GM12878 (cell line): Measurements from ENCODE around the gene TMEM266. TPM values are rescaled to one million over a fixed set of nuclear protein-coding genes. Genes with fewer than 3 reads are reported as not detected.
A peak's percentile ranks its signal among the peaks of the same experiment; 100 is the strongest.

ENCODE experiments used
- ATAC-seq: fragments of 200-7000 bp; cut with Tn5 transposase; 3 replicates; pipeline ENCODE4 v1.9.1; 2020; ENCODE audit warnings: mild to moderate bottlenecking, moderate library complexity
- BruUV-seq: library from RNA; stranded (reverse); fragments of 400-500 nt; replicated peaks from 2 replicates; lab custom pipeline; 2021; lab: Mats Ljungman, UMichigan
- CTCF ChIA-PET: fragments of 300-600 bp; sonication (Branson Sonifier 250); formaldehyde crosslinking; extraction: SDS; loops from one replicate; lab custom pipeline; 2021; ENCODE audit warnings: inconsistent platforms; lab: Yijun Ruan, JAX
- POLR2A ChIA-PET: fragments of 350-600 bp; formaldehyde crosslinking; extraction: SDS; loops from one replicate; lab custom pipeline; 2021; ENCODE audit warnings: inconsistent platforms; lab: Charles Lee
- RAD21 ChIA-PET: fragments of 300-600 bp; sonication (Branson Sonifier 250); formaldehyde crosslinking; loops from one replicate; lab custom pipeline; 2023; ENCODE audit warnings: antibody characterized with exemption; ENCODE audit not compliant: unreplicated experiment; lab: Charles Lee
- SMC1A ChIA-PET: fragments of 300-600 bp; sonication (Branson Sonifier 250); formaldehyde crosslinking; loops from one replicate; lab custom pipeline; 2023; ENCODE audit not compliant: unreplicated experiment, uncharacterized antibody; lab: Charles Lee
- DNase-seq: peaks from one replicate; pipeline ENCODE4 v3.0.0-alpha.2; 2011; ENCODE audit warnings: low read depth, low spot score
- FAIRE-seq: peaks from 3 replicates; lab custom pipeline; 2011; peaks lifted over from hg19 to GRCh38; lab: Jason Lieb, UNC
- H2AFZ ChIP-seq: 2 replicates; pipeline ENCODE4 v1.6.0; 2011; ENCODE audit warnings: low read depth, low read length, control low read depth; ENCODE audit not compliant: control insufficient read depth
- H3K27ac ChIP-seq: 2 replicates; pipeline ENCODE4 v1.5.1; 2011; ENCODE audit warnings: control low read depth; ENCODE audit not compliant: control insufficient read depth, insufficient read depth
- H3K27me3 ChIP-seq, 2 experiments: replicated peaks in 1 of 2; 2 replicates each; pipeline versions ENCODE4 v1.6.0 to v1.6.1; 2011; ENCODE audit warnings: low read length in 1 of 2; ENCODE audit not compliant: control insufficient read depth in 2 of 2, insufficient read depth in 2 of 2
- H3K36me3 ChIP-seq, 2 experiments: 2 replicates each; pipeline ENCODE4 v1.5.1; 2011; ENCODE audit warnings: low read length in 1 of 2; ENCODE audit not compliant: control insufficient read depth in 2 of 2, insufficient read depth in 2 of 2
- H3K4me1 ChIP-seq: 2 replicates; pipeline ENCODE4 v1.6.1; 2011; ENCODE audit warnings: mild to moderate bottlenecking, low read length, moderate library complexity, mixed read lengths; ENCODE audit not compliant: control insufficient read depth, insufficient read depth
- H3K4me2 ChIP-seq: 2 replicates; pipeline ENCODE4 v1.6.0; 2011; ENCODE audit warnings: control low read depth; ENCODE audit not compliant: control insufficient read depth, insufficient read depth
- H3K4me3 ChIP-seq: fragments of 200-600 bp; sonication (generic); 2 replicates; pipeline ENCODE4 v1.5.1; 2016
- H3K79me2 ChIP-seq: 2 replicates; pipeline ENCODE4 v1.6.0; 2011; ENCODE audit warnings: low read length; ENCODE audit not compliant: control insufficient read depth, insufficient read depth
- H3K9ac ChIP-seq: 2 replicates; pipeline ENCODE4 v1.8.0; 2011; ENCODE audit warnings: low read length, control low read depth, mixed read lengths; ENCODE audit not compliant: control insufficient read depth, insufficient read depth
- H3K9me3 ChIP-seq: replicated peaks from 3 replicates; pipeline ENCODE4 v1.5.1; 2011; ENCODE audit warnings: mild to moderate bottlenecking, low read length; ENCODE audit not compliant: control insufficient read depth, insufficient read depth
- H4K20me1 ChIP-seq: 2 replicates; pipeline ENCODE4 v1.6.0; 2011; ENCODE audit not compliant: control insufficient read depth, insufficient read depth
- CREB1 ChIP-seq: IDR thresholded peaks from 2 replicates; pipeline ENCODE4 v1.6.1; 2012; ENCODE audit warnings: low read depth, mild to moderate bottlenecking, inconsistent platforms
- DPF2 ChIP-seq: fragments of 450-650 bp; IDR thresholded peaks from 2 replicates; pipeline ENCODE4 v1.6.1; 2017; ENCODE audit warnings: mild to moderate bottlenecking
- EZH2 ChIP-seq: IDR thresholded peaks from 2 replicates; pipeline ENCODE4 v1.6.1; 2012; ENCODE audit warnings: low read depth, mild to moderate bottlenecking, control low read depth, inconsistent platforms, low read length, borderline replicate concordance; ENCODE audit not compliant: control insufficient read depth
- IKZF2 ChIP-seq, 2 experiments: fragments of 450-650 bp; IDR thresholded peaks; 2 replicates each; pipeline ENCODE4 v1.6.1; 2017; ENCODE audit warnings: mild to moderate bottlenecking in 2 of 2, moderate library complexity in 2 of 2
- JUND ChIP-seq: IDR thresholded peaks from 2 replicates; pipeline ENCODE4 v1.6.1; 2012; ENCODE audit warnings: low read depth, mild to moderate bottlenecking, low read length, improper control_type of control experiment, moderate library complexity
- SRF ChIP-seq, 2 experiments: IDR thresholded peaks; 2 replicates each; pipeline ENCODE4 v1.6.1; 2011; ENCODE audit warnings: low read depth in 2 of 2, low read length in 2 of 2, mild to moderate bottlenecking in 1 of 2, moderate library complexity in 1 of 2
- WGBS: methylation state at CpG from one replicate; pipeline ENCODE4 v1.1.6; 2016; ENCODE audit warnings: low lambda C conversion rate; ENCODE audit not compliant: insufficient replicate concordance, insufficient coverage; ENCODE audit errors: missing lambda C conversion rate; 5-methylcytosine and 5-hydroxymethylcytosine counted together
- in situ Hi-C: fragments of 300-500 bp; cut with MboI; formaldehyde crosslinking; loops from 9 replicates; pipeline ENCODE4 v1.14.3; 2018; ENCODE audit warnings: mixed read lengths
- intact Hi-C: fragments of 100-400 bp; cut with micrococcal nuclease; formaldehyde crosslinking; loops from one replicate; pipeline ENCODE4 v1.14.2; 2022; ENCODE audit not compliant: unreplicated experiment
- polyA plus RNA-seq, 11 experiments: library from polyadenylated mRNA; depleted of rRNA in 4 of 11; unstranded in 6 of 11; stranded (reverse) in 5 of 11; fragments of >200 nt; fragmentation: Nextera tagmentation in 4 of 11; fragmentation: Illumina TruSeq in 1 of 11; extraction: Ambion mirVana in 4 of 11; extraction: Trizol in 1 of 11; gene quantifications; 1 replicate in 1 of 11; 2 replicates in 10 of 11; pipeline versions ENCODE4 v1.2.1 to v1.2.3, GENCODE V29; 2011 to 2016; ENCODE audit warnings: inconsistent platforms in 2 of 11, missing spikeins in 2 of 11, low read depth in 1 of 11
- total RNA-seq, 4 experiments: library from RNA; depleted of rRNA in 3 of 4; stranded (reverse); fragments of >200 nt in 3 of 4; fragmentation: Illumina TruSeq in 1 of 4; extraction: Trizol in 1 of 4; gene quantifications; 2 replicates each; pipeline versions ENCODE4 v1.2.1 to v1.2.3, GENCODE V29; 2013 to 2021
- TF ChIP-seq, protein P1 (sequence below): fragments of 450-650 bp; IDR thresholded peaks from 2 replicates; pipeline ENCODE4 v1.6.1; 2016; ENCODE audit warnings: mild to moderate bottlenecking
- TF ChIP-seq, protein P2 (sequence below): IDR thresholded peaks from 2 replicates; pipeline ENCODE4 v1.6.1; 2012; ENCODE audit warnings: low read depth, low read length, improper control_type of control experiment

TMEM266 gene
- total and polyA plus RNA-seq, 10 of the 15 experiments (the other 5 are each of a cell fraction or from before 2014, with no cell fraction given), result 0.11 to 0.70 (median 0.39) TPM

- TF ChIP-seq, protein P1, sequence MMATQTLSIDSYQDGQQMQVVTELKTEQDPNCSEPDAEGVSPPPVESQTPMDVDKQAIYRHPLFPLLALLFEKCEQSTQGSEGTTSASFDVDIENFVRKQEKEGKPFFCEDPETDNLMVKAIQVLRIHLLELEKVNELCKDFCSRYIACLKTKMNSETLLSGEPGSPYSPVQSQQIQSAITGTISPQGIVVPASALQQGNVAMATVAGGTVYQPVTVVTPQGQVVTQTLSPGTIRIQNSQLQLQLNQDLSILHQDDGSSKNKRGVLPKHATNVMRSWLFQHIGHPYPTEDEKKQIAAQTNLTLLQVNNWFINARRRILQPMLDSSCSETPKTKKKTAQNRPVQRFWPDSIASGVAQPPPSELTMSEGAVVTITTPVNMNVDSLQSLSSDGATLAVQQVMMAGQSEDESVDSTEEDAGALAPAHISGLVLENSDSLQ, result peak; percentile 71; the same call in 1 of the 2 replicates
- no peak for TF ChIP-seq SRF (IDR thresholded peaks at IDR 0.05; ENCODE audit: low read depth in 2 of 2, low read length in 2 of 2)
- WGBS, result 15% methylated on average over 4 of the region's 4 CpGs
- DNase-seq, result no peak
- intact Hi-C loops, result no loop called here
- Histone ChIP-seq H3K36me3 (no peaks in the 10 kb centered on the region), H2AFZ (no peak overlapping the region), H3K9me3 (no peaks in the 10 kb centered on the region; the same call in 2 of the 3 replicates), H3K27me3 (no peaks in the 10 kb centered on the region; a peak in 1 of 4 replicates), H3K4me2 (no peak overlapping the region), H3K9ac (no peak overlapping the region), H3K79me2 (no peaks in the 10 kb centered on the region), H4K20me1 (no peaks in the 10 kb centered on the region), H3K4me1 (no peaks in the 10 kb centered on the region), H3K27ac (no peak overlapping the region), H3K4me3 (no peak overlapping the region)
- in situ Hi-C loops, result no loop called here
- ATAC-seq, result no peak
- CTCF ChIA-PET, result interaction anchor here (0.7 to 3.8 kb wide), 5 partner anchors 8 to 643 kb away, joined by 3 to 17 read pairs (median 4); no protein-coding TSS in a partner anchor
- BruUV-seq, result no TSS peak
- SMC1A ChIA-PET, result interaction anchor here (1.0 to 1.7 kb wide), 5 partner anchors 10 to 166 kb away, joined by 3 to 4 read pairs (median 3); no protein-coding TSS in a partner anchor
- FAIRE-seq, result no peak
- RAD21 ChIA-PET, result interaction anchor here (0.6 kb wide), 1 partner anchor 13 kb away, joined by 3 read pairs; no protein-coding TSS in a partner anchor
- POLR2A ChIA-PET, result no interaction called here
Observed at GRCh38 chr15:76127880-76128279, 68.1 kb downstream of the TMEM266 start.

- in situ Hi-C loops (loop anchor here (10.0 kb wide), 1 partner anchor 410 kb away; a partner anchor contains a TSS), intact Hi-C loops (no loop called here)
- ChIA-PET SMC1A (interaction anchor here (4.0 kb wide), 1 partner anchor 77 kb away, joined by 18 read pairs; no protein-coding TSS in a partner anchor), POLR2A (no interaction called here), CTCF (interaction anchor here (0.5 to 13.1 kb wide), 5 partner anchors 13 to 213 kb away, joined by 3 to 347 read pairs (median 3); partner anchors contain the start of gene TMEM266), RAD21 (interaction anchor here (9.6 kb wide), 1 partner anchor 73 kb away, joined by 214 read pairs; the partner anchor contains the start of gene TMEM266)
- H3K9me3 ChIP-seq, result no peaks in the 10 kb centered on the region
- BruUV-seq, result no TSS peak
- ATAC-seq (no peak; the same call in 2 of the 3 replicates), DNase-seq (no peak), FAIRE-seq (no peak)
- no peaks in the 10 kb centered on the region for H3K79me2 ChIP-seq
- H3K4me1 ChIP-seq, result no peaks in the 10 kb centered on the region
- no peak overlapping the region for H3K4me3 ChIP-seq
- no peak overlapping the region for H3K9ac ChIP-seq
- H3K4me2 ChIP-seq, result no peak overlapping the region
- H3K27me3 ChIP-seq, result no peaks in the 10 kb centered on the region
- 60% methylated on average over 1 of the region's 1 CpG for WGBS
- no peak overlapping the region for H2AFZ ChIP-seq
- TF ChIP-seq CREB1 (no peak), IKZF2 (IDR thresholded peaks at IDR 0.05) (no peak), JUND (no peak), DPF2 (no peak), EZH2 (no peak)
- TF ChIP-seq, protein P2, sequence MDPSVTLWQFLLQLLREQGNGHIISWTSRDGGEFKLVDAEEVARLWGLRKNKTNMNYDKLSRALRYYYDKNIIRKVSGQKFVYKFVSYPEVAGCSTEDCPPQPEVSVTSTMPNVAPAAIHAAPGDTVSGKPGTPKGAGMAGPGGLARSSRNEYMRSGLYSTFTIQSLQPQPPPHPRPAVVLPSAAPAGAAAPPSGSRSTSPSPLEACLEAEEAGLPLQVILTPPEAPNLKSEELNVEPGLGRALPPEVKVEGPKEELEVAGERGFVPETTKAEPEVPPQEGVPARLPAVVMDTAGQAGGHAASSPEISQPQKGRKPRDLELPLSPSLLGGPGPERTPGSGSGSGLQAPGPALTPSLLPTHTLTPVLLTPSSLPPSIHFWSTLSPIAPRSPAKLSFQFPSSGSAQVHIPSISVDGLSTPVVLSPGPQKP, result no peak
- TF ChIP-seq, protein P1, result no peak
- no peaks in the 10 kb centered on the region for H4K20me1 ChIP-seq
- no peaks in the 10 kb centered on the region for H3K36me3 ChIP-seq
- no peak overlapping the region for H3K27ac ChIP-seq
Observed at GRCh38 chr15:76134537-76134936, 74.8 kb downstream of the TMEM266 start.
